CD4-positive, alpha-beta T cell treated with Interleukin-15 for 1 hour (primary cell): ENCODE results near the gene B4GAT1.
"Not testable (repeated sequence)": the region's sequence is repeated elsewhere in the genome, so short reads cannot be mapped to it uniquely, and the experiment has no call there.

Experiments
- DNase-seq: peaks from one replicate; pipeline ENCODE4 v3.0.0-alpha.2; 2020

The B4GAT1 gene

GRCh38 chr11:66362481-66363147 is 15.2 kb upstream of the B4GAT1 start:
- no peak for DNase-seq

GRCh38 chr11:66361502-66361941 is 14.1 kb upstream of the B4GAT1 start:
- DNase-seq = no peak

- no peak for DNase-seq
Measured at GRCh38 chr11:66360406-66361073, 13.1 kb upstream of the B4GAT1 start.

- DNase-seq = no peak
Measured at GRCh38 chr11:66359662-66360087, 12.2 kb upstream of the B4GAT1 start.

GRCh38 chr11:66350560-66351235 is 3.3 kb upstream of the B4GAT1 start:
- not testable (repeated sequence) for DNase-seq

- DNase-seq = no peak
Measured at GRCh38 chr11:66349084-66349386, 1.6 kb upstream of the B4GAT1 start.

- no peak for DNase-seq
Measured at GRCh38 chr11:66346476-66347424, 679 bp downstream of the B4GAT1 start.

- DNase-seq = no peak
Measured at GRCh38 chr11:66345316-66345649, 2.1 kb downstream of the B4GAT1 start.

GRCh38 chr11:66344550-66345315 is 2.7 kb downstream of the B4GAT1 start, which contains the start of gene BRMS1:
Gene BRMS1, minus strand, starts transcription at chr11:66345104. Its CDS starts 2,870 bp downstream, at chr11:66342234.
- peak; percentile 96 for DNase-seq

GRCh38 chr11:66343176-66343575 is 4.3 kb downstream of the B4GAT1 start:
- DNase-seq = no peak

- no peak for DNase-seq
Measured at GRCh38 chr11:66341502-66342126, 5.8 kb downstream of the B4GAT1 start.

GRCh38 chr11:66340596-66341501 is 6.6 kb downstream of the B4GAT1 start:
- DNase-seq = no peak

- no peak for DNase-seq
Measured at GRCh38 chr11:66339686-66340483, 7.5 kb downstream of the B4GAT1 start.

GRCh38 chr11:66339162-66339675 is 8.2 kb downstream of the B4GAT1 start:
- no peak for DNase-seq

GRCh38 chr11:66338276-66339161 is 8.9 kb downstream of the B4GAT1 start:
- no peak for DNase-seq

GRCh38 chr11:66337103-66337899 is 10.1 kb downstream of the B4GAT1 start:
- no peak for DNase-seq
